ENCODE data around the gene FRMD4B.

Gene FRMD4B

DNA sequence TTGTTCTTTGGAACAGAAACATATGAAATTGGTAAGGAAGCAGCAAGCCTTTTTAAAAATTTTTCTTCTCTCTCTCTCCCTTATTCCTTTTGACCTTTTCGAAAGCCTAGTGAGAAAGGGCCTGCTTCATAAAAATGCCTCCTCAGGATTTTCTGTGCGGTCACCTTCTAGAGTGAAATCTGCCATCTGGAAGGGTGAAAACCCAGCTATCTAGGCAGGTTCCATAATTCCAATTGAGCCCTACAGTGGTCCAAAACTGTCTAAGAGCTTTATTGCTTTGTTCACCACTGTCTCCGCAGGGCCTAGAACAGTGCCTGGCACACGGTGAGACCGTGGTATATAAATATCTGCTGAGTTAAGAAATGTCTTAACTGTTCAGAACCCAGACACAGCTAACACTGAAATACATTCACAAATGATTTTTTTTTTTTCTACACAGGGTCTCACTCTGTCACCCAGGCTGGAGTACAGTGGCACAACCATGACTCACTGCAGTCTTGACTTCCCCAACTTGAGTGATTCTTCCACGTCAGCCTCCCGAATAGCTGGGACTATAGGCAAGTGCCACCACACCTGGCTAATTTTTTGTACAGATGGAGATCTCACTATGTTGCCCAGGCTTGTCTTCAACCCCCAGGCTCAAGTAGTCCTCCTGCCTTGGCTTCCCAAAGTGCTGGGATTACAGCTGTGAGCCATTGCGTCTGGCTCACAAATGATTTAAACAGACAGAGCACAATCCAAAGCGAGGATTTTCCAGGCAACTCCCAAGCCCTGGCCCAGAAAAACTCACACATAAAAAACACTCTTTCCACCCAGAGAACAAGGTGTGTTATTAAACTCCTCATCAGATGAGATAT is 64.4 kb downstream of the FRMD4B start:
- peak; percentile 89 for DNase-seq

DNA sequence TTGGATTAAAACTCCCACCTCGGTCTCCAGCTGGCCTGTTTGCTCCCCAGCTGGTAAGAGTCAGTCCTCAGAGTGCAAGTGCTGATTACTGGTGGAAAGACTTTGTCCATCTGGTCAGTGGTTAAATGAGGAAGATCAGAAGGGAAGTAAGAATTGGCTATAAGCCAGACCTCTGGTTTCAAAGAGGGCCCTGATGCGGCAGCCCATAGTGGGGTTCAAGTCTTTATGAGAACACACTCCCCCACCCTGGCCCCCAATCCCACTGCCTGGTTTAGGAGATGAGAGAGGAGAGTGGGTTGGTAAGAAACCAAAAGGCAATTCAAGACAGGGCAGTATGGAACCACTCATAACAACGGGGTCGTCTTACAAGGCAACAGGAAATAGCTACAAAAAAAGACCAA is 65.0 kb downstream of the FRMD4B start:
- DNase-seq = peak; percentile 87

DNA sequence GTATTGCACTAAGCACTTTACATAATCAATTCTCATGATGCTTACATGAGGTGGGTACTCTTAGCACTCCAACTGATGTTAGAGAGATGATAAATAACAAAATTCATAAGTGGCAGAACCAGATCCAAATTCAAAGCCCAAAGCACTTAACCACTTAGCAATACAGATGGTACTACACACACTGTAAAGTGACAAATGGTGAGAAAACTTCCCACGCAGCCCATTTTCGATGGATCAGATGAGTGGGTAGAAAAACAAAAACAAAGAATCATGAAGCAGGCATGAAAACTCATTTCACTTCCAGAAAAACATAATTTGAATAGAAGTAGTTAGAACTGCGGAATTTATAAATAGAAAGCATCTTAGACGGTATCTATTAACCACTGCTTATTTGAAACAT is 66.2 kb downstream of the FRMD4B start:
- no peak for DNase-seq

DNA sequence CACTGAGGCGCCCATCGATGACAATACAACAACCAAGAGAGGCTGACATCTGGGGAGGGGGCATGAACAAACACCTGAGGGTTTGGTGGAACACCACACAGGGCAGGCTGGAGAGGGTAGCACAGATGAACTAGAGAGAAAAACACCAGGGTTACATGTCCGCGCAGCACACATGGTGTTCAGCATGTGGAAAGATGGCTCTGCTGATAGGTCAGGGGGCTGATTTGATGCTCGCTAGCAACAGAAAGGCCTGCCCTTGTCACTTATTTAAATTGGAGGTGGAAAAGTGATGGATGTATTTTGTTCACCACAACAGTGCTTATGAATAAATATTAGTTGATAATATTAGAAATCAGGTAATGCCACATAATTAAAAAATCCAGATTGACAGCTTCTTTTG is 67.5 kb downstream of the FRMD4B start:
- no peak for DNase-seq

DNA sequence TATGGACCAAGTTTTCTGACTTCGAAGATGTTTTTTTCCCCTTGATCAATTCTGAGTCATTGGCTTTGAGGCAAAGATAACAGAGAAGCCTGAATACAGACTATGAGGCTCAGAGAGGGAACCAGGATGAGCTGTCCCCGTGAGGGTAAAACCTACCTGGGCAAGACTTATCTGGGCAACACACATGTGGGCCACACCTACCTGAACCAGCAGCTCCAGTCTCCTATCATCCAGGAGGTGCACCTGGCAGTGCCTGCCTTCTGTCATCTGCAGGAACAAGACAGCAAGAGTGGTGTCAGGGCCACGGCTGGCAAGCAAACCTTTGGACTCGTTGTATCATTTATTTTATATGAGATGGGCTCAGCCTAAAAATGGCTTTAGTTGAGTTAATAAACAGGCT is 72.6 kb downstream of the FRMD4B start:
- no peak for DNase-seq

DNA sequence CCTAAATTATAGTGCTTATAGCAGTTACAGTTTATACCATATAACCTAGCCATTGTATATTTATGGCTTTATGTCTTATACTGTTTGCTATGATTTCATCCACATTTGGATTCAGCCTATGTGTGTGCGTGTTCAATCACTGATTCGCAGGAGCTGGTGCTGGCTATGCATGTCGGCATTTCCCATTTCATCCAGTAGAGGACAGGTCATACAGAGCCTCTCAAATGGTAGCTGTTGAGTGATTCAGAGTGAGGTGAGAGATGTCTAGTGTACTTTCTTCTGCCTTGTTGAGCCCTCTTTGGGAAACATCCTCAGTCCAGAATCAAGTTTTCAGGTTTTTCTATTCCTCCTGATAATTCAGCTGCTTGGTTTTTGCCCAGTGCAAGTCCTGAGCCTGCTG is 76.1 kb downstream of the FRMD4B start:
- DNase-seq = peak; percentile 36

DNA sequence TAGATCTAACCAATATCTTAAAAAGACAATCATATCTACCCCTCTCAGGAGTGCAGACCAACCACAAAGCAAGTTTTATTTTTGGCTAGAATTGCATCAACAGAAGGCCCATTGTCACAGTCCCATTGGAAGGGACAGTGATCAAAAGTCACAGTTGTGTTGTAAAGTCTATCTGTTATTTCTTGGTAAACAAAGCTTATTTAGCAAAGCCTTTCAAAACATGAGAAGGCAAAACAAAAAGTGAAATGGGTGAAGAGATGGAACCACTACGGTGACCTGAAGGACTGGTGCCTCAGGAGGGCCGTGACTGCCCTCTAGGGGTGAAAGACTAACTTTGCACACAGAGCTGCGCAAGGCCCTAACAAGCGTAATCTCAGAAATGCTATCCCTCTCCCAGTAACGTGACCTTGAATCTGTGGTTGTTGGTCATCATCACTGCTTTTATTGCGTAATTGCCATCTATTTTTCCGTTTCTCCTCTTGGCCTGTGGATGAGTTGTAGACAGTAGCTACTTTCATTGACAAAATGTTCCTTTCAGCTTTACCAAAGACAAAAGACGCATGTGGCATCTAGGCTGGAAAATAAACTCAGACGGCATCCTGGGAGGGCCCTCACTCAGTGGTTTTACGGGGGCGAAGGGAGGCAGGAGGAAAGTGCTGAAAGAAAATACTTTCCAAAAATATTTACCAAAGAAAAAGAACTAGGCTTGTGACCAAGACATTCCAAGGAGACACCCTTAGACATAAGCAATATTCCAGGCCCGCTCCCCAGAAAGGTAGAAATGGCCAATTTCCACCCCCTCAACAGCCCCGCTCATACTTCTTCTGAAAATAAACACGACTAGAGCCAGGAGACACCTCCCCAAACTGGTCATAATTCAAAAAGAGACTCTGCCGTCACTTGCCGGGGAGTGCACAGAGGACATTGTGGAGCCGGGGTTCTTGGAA is 79.4 kb downstream of the FRMD4B start:
- DNase-seq = peak; percentile 80

DNA sequence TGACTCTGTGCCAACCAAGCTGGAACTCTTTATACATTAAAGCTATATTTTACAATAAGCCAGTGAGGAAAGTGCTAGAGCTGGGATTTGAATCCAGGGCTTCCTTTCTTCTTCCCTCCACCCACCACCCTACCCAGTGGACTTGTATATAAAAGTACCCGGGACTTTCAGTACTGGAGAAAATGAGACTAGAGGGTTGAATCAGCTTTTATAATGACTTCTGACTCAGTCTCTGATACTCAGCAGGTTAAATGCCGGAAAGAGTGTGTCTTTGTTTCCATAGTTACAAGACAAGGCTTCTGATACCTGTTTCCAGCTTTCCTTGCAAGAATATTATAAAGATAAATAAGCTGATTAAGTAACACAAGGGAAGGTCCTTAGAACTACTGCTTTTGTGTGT is 80.9 kb downstream of the FRMD4B start:
- no peak for DNase-seq

DNA sequence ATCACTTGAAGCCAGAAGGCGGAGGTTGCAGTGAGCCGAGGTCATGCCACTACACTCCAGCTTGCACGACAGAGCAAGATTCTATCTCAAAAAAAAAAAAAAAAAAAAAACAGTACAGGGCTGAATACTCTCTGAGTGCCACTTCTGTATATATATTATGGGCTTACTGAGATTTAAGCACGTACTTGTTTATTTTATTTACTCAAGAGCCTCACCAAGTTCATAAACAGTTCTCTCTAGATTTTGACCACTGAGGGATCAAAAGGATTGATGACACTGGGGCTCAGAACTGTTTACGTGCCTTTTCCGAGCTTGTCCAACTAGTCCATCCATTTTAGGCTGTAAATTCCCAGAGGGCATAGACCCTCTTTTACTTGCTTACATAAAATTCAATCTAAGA is 81.5 kb downstream of the FRMD4B start:
- no peak for DNase-seq

DNA sequence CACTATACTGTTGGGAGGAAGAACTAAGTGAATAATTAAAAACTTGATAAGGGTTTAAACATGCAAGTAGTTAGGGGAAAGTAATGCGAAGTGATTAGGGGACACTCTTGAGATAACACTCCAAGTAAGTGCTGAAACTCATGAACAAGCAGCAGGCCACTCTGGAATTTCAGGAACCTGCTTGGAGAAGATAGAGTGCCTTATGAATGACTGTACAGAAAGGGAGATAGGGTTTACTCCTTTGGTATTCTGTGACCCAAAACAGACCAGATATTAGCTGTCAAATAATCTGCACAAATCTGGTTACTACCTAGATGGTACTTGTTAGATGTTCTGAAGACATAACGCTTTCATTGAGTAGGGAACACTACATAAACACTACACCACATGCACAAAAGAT is 85.6 kb downstream of the FRMD4B start:
- DNase-seq = no peak

DNA sequence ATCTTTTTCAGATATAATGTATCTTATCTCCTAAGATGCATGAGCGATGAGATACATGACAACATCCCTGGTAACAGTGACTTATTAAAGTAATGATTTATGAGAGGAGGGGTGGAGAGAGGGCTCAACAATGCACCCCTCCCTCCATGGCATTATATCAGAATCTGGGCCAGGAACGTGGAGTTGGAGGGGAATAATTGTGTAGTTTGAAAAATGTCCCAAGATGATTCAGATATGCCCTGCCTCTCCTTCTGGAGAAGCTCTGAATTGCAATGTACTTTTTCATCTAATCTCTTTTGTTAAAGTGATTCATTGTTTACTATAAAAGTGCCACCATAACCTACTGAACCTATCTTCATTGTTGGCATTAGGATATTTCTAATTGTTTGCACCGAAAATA is 86.5 kb downstream of the FRMD4B start:
- no peak for DNase-seq

DNA sequence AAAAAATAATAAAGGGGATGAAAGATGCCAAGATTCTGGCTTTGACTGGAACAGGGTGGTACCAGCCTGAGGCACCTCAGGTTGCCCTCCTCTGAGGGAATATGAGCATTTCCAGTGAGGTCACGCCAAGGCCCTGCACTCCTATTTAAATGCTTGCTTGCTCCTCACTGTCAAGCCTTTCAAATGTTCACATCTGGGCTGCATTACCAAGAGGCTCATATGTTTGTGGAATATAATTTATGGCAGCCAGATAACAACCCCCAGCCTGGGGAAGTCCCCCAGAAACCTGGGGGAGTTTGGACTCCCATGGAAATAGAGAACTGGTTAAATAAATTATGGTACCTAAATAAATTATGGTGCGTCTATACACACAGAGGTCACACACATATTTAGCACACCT is 88.4 kb downstream of the FRMD4B start:
- no peak for DNase-seq

DNA sequence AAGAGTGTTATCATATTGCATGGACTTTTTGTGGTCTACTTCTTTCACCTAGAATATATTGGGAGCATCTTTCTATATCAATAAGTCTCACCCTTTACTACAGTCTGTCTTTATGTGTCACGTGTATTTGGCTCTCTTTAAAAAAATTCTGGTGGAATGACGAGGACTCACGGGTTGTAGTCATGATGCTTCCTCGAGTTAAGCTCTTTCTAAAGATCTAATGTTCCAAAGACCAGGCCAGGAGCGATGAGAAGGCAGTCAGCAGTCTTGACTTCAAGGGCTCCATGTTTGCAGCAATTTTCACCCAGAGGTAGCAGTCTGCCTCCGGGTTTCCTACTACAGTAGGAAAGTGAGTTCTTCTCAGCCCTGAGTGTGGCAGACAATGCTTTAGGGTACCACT is 88.9 kb downstream of the FRMD4B start:
- DNase-seq = no peak

DNA sequence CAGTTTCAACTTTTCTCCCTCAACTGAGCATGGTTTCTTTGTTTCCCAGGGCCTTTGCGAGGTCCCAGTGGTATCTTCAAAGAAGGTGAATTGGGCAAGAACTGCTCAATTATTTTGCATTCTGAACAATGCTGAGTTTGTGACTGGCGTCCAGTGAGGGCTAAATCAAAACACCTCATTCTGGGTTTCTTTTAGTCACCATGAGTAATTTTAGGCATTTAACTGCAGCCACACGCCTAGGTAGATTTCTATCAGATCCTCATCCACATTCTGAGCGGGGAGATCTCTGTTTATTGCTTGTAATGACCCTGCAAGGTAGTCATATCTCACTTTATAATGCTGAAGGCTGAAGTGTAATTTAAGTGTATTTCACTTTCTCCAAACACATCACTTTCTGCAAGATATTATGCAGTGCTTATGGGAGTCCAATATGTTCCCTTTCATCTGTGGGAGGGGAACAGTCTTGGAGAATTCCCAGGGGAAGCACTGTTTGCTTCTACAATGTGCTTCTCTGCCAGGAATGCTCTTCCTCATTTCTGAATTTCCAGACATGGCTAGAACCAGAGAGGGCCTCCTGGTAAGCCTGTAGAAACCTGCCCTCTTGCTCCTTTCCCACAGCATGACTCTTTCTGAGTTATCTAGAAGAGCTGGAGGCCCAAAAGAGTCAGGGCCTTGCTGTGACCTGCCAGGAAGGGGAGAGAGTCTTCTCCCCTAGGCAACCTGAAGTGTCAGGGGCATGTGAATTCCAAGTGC is 91.7 kb downstream of the FRMD4B start:
- DNase-seq = no peak

DNA sequence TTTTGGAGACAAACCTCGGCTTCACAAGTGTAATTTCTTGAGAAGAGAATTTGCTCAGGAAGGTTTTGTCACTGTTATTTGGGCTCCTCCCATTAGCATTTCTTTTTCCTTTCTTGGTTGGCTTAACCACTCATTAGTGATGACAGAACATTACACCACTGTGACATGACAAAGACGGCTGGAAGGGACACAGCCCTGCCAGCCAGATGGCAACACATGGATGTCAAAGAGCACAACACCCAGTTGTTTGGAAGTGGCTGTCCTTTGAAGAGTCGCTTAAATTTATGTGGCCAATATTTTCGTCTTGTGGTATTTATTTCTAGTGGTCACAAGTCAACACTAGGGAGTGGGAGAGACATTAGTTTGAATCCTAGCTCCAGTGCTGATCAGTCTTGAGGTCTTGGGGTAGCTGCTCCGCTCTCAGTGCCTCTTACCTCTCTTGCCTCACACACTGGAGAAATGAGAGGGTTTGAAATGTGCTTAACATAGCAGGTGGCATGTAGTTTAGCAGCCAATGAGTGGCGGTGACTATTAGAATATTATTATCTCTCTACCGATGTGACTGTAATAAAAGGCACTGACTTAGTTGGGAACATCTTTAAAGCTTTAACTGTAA is 92.8 kb downstream of the FRMD4B start:
- no peak for DNase-seq

DNA sequence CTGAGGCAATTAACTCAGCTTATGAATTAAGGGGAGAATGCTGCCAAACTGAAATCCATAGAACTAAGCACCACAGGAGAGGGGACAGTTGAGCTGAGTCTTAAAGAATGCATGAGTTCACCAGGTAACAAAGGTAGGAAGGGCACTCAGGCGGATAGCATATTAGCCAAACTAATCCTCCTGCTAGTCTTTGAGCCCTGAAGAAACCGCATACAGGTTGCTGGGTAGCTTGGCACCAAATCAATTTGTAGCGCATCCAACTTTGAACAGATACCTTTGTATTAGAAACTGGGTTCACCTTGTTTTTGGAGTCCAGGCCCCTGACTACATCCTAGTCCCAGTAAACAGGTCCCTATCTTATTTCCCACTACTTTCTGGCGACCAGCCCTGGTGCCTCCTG is 93.7 kb downstream of the FRMD4B start:
- no peak for DNase-seq

DNA sequence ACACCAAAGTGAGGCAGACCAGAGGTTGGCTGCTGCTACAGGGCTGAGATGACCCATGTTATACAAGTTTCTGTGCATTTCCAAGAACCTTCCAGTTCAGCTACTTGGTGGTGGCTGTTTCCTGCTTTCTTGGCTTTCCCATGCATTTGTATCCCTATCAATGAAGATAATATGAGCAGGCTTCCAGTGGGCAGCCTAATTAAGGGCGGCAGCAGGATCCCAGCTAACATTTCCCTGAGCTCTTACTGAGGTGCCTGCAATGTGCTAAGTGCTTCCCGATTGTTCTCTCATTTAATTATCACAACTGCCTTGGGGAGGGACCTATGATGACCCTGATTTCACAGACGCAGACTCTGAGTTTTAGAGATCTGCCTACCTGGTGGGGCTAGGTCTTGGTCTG is 95.5 kb downstream of the FRMD4B start:
- no peak for DNase-seq

DNA sequence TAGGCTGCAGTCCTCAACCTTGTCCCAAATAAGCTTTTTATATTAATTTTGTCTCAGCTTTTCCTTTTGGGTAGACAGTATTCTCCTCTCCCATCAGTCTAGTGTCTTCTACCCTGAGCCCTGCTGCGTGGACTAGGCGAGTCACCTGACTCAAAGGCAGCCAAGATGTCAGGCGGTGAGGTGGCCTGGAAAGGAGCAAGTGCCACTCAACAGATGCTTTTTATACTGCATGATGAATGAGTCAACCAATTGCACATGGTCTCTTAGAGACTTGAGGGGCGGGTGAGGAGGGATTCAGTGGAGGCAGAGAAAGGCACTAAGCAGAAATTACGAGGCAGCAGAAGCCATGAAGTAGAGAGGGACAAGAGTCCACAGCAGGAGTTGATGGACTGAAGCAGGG is 95.9 kb downstream of the FRMD4B start:
- no peak for DNase-seq

DNA sequence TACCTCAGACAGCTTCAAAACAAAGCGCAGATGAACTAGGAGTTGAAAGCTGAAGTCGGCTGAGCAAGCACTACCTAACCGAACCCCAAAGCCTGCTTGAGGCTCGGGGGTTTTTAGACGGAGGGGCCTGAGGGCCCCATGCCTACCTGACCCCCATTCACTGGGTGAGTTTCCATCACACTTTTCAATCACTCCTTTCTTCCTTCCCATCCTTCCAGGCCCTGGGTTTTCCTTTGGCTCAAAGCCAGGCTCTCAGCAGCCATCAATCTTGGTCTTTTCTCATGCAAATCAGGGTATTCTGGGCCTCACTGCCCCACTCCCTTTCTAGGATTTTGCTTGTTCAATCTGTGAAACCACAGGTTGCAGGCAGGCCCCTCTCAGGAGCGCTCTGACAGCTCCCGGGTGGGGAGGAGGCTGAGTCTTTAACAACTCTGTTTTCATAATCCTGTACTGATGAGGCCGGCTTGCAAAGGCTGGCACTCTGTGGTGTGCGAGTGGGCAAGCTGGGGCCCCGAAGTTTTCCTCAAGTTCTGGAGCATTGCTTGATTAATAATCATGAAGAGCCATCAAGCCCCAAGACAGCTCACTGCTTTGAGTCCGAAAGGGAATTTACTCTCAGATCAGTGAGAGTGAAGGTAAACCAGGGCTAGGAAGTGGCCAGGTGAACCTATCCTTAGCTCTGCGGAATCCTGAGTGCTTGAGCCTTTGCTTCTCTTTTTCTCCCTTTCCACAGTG is 97.6 kb downstream of the FRMD4B start:
- no peak for DNase-seq

DNA sequence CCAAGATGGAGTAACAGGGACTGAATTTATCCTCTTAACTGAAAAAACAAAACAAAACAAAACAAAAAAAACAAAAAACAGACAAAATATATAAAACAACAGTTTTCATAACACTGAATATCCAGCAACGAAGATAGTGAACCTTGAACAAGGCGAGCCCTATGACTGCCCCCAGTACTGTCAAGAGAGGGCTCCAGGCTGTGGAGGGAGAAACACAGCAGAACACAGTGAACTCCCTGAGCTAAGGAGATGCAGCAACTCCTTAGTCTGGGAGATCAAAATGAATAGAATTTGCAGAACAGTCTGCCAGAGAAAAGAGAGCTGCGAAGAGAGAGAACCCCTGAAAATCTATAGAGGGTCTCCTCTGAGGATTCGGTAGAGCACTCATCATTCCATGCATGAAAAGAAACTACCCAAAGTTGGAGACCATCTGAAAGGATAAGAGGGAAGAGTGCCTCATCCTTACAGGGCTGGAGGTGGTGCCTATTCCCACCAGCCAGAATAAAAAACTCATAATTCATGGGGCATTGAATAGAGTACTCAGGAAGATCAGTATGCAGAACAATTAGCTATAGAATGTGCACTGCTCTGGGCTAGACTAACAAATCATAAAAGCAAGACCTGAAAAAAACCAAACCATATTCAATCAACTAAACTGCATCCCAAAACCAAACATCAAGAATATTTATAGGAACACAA is 101.8 kb downstream of the FRMD4B start:
- DNase-seq = no peak

DNA sequence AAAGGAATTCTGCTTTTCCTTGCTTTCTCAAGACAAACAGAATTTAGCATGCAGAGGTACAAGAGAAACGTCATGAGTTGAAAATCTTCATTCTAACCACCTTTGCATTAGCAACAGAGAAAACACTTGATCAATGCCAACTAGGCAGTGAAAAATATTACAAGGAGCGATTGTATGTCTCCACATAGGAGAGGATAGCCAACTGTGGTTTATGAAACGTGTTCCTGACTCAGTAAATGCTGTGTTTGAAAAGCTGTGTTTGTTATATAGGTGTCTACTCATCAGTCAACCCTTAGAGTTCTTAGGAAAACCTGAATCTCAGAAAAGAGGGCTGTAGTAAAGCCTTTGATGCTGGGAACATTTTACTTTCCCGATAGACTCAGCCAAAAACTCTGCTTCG is 102.4 kb downstream of the FRMD4B start:
- no peak for DNase-seq

DNA sequence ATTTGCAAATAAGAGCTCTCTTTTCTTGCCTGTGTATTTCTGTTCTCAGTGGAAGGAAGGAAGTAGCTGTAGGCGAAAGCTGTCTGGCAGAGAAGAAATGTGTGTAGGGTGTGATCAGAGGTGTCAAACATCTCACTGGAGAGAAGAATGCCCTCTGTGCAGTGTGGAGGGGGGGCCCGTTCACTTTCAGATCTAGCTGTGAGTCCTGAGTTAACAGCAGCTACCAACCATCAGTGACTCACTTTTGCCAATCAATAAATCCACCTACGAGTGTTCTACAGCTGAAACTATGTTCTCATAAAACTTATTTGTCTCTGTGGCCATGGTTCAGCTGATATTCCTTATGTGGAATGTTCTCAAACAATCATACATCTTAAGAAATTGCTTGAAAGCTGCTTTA is 103.7 kb downstream of the FRMD4B start:
- no peak for DNase-seq

All from RPMI8226 (cell line).